H4 (cell line): ENCODE results near the gene SLITRK4. TPM values are rescaled to one million over a fixed set of nuclear protein-coding genes. Genes with fewer than 3 reads are reported as not detected.

Experiments
- total RNA-seq: library from RNA; depleted of rRNA; stranded (reverse); fragments of >200 nt; shearing (Covaris generic); gene quantifications from 2 replicates; pipeline ENCODE4 v1.2.3, GENCODE V29; 2014; rRNA removed

SLITRK4 gene
- total RNA-seq, 1 experiment from 2014 or later: 3.8 TPM

Other genes starting within 250 kb of the SLITRK4 start
- gene SPANXN3, start 118.6 kb downstream of the SLITRK4 start, total RNA-seq: not detected in 2 replicates
- not detected in 2 replicates for gene SPANXN2, start 84.7 kb upstream of the SLITRK4 start, total RNA-seq
- not detected in 2 replicates for gene UBE2NL, start 248.0 kb upstream of the SLITRK4 start, total RNA-seq